KMS-11 (cell line): Measurements from ENCODE around the gene CT83.

Experiments
- H2AFZ ChIP-seq: fragments of 200-600 bp; sonication (generic); 2 replicates; pipeline ENCODE4 v1.6.1; 2016; ENCODE audit warnings: antibody characterized with exemption, mixed run types, low read depth
- H3K27ac ChIP-seq: fragments of 200-600 bp; sonication (generic); 2 replicates; pipeline ENCODE4 v1.6.1; 2016; ENCODE audit warnings: mild to moderate bottlenecking, mixed run types
- H3K27me3 ChIP-seq: fragments of 200-600 bp; sonication (generic); 2 replicates; pipeline ENCODE4 v1.6.1; 2017; ENCODE audit warnings: mild to moderate bottlenecking, low read depth, mixed run types, moderate library complexity; ENCODE audit not compliant: insufficient read depth
- H3K36me3 ChIP-seq: fragments of 200-600 bp; sonication (generic); 2 replicates; pipeline ENCODE4 v1.6.1; 2017; ENCODE audit warnings: mild to moderate bottlenecking, mixed run types; ENCODE audit not compliant: insufficient read depth
- H3K4me1 ChIP-seq: fragments of 200-600 bp; sonication (generic); 2 replicates; pipeline ENCODE4 v1.6.1; 2016; ENCODE audit warnings: mild to moderate bottlenecking, low read depth, mixed run types; ENCODE audit not compliant: poor library complexity, severe bottlenecking
- H3K4me2 ChIP-seq: fragments of 200-600 bp; sonication (generic); 2 replicates; pipeline ENCODE4 v1.7.0; 2016; ENCODE audit warnings: mild to moderate bottlenecking, mixed run types
- H3K4me3 ChIP-seq: fragments of 200-600 bp; sonication (generic); IDR thresholded peaks from 2 replicates; pipeline ENCODE4 v1.6.1; 2017; ENCODE audit warnings: low read depth, low read length, mixed read lengths; ENCODE audit not compliant: insufficient read depth
- H3K79me2 ChIP-seq: fragments of 200-600 bp; sonication (generic); 2 replicates; pipeline ENCODE4 v1.6.1; 2016; ENCODE audit warnings: low read depth, mixed run types; ENCODE audit not compliant: insufficient read depth
- H3K9ac ChIP-seq: fragments of 200-600 bp; sonication (generic); 2 replicates; pipeline ENCODE4 v1.6.1; 2016; ENCODE audit warnings: mild to moderate bottlenecking, mixed run types
- H4K20me1 ChIP-seq: fragments of 200-600 bp; sonication (generic); 2 replicates; pipeline ENCODE4 v1.6.1; 2016; ENCODE audit warnings: mild to moderate bottlenecking, mixed run types; ENCODE audit not compliant: insufficient read depth
- CTCF ChIP-seq: fragments of 200-600 bp; sonication (generic); conservative IDR thresholded peaks from 2 replicates; pipeline ENCODE4 v1.6.1; 2017; ENCODE audit warnings: low read depth, mild to moderate bottlenecking, antibody characterized with exemption, low read length, moderate library complexity, mixed read lengths

Gene CT83

GRCh38 chrX:116462822-116463221, at the start of gene CT83:
CT83 (minus strand) TSS chrX:116462976; CDS start chrX:116462856, 120 bp downstream.
- Histone ChIP-seq H4K20me1 (no peaks in the 10 kb centered on the region), H3K4me3 (no peak within 1 kb of the TSS), H3K27me3 (no peaks in the 10 kb centered on the region), H3K4me2 (no peak within 1 kb of the TSS), H3K79me2 (no peaks in the 10 kb centered on the region), H3K27ac (no peak within 1 kb of the TSS), H3K4me1 (no peaks in the 10 kb centered on the region), H3K9ac (no peak within 1 kb of the TSS), H2AFZ (no peak within 1 kb of the TSS), H3K36me3 (no peaks in the 10 kb centered on the region)
- no peak for TF ChIP-seq CTCF

- TF ChIP-seq CTCF: no peak
- no peaks in the 10 kb centered on the region for H3K79me2 ChIP-seq
- no peaks in the 10 kb centered on the region for H4K20me1 ChIP-seq
- H3K36me3 ChIP-seq: no peaks in the 10 kb centered on the region
- no peaks in the 10 kb centered on the region for H3K4me1 ChIP-seq
- H3K4me3 ChIP-seq: no peak overlapping the region
- no peak overlapping the region for H2AFZ ChIP-seq
- no peak overlapping the region for H3K9ac ChIP-seq
- H3K27ac ChIP-seq: no peak overlapping the region
- no peak overlapping the region for H3K4me2 ChIP-seq
- no peaks in the 10 kb centered on the region for H3K27me3 ChIP-seq
Observed at GRCh38 chrX:116499780-116500179, 37.0 kb upstream of the CT83 start.

GRCh38 chrX:116493271-116493670, 30.5 kb upstream of the CT83 start:
- no peaks in the 10 kb centered on the region for H3K36me3 ChIP-seq
- no peak overlapping the region for H3K4me3 ChIP-seq
- H3K27me3 ChIP-seq: no peaks in the 10 kb centered on the region
- no peak overlapping the region for H3K4me2 ChIP-seq
- no peak overlapping the region for H2AFZ ChIP-seq
- H4K20me1 ChIP-seq: no peaks in the 10 kb centered on the region
- no peaks in the 10 kb centered on the region for H3K4me1 ChIP-seq
- H3K9ac ChIP-seq: no peak overlapping the region
- no peak overlapping the region for H3K27ac ChIP-seq
- no peak for TF ChIP-seq CTCF
- no peaks in the 10 kb centered on the region for H3K79me2 ChIP-seq

- Histone ChIP-seq H3K4me3 (no peak overlapping the region), H4K20me1 (no peaks in the 10 kb centered on the region), H3K36me3 (no peaks in the 10 kb centered on the region), H3K4me2 (no peak overlapping the region), H3K4me1 (no peaks in the 10 kb centered on the region), H3K9ac (no peak overlapping the region), H3K27me3 (no peaks in the 10 kb centered on the region), H2AFZ (no peak overlapping the region), H3K79me2 (no peaks in the 10 kb centered on the region), H3K27ac (no peak overlapping the region)
- TF ChIP-seq CTCF: peak; percentile 50; the same call in 1 of the 2 replicates
Observed at GRCh38 chrX:116490104-116490503, 27.3 kb upstream of the CT83 start.
